HG03457 (cell line): ENCODE measurements around the gene SRRM2.
"Not testable (repeated sequence)": the region's sequence is repeated elsewhere in the genome, so short reads cannot be mapped to it uniquely, and the experiment has no call there.

Experiments used
- ATAC-seq: cut with Tn5 transposase; IDR thresholded peaks from one replicate; pipeline ENCODE4 v1.9.1; 2021; ENCODE audit warnings: moderate number of reproducible peaks; ENCODE audit not compliant: unreplicated experiment

The SRRM2 gene

GRCh38 chr16:2713985-2714774 lies 38.3 kb upstream of the SRRM2 start:
- no peak for ATAC-seq

GRCh38 chr16:2715064-2715463 lies 37.4 kb upstream of the SRRM2 start:
- no peak for ATAC-seq

DNA sequence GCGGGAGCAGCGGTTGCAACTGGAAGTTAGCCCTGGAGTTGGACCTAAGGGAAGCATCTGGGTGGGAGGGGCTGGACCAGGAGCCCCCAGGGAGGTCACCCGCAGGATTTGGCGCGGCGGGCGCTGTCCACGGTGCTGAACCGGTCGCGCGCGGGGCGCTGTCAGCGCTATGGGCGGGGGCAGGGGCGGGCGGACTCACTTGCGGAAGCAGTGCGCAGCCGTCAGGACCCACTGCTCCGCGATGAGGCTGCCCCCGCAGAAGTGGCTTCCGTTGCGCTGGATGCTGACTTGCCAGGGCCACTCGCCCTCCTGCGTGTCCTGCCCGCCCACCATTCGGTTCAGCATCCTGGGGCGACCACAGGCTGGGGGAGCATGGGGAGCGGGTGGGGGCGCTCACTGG lies 36.9 kb upstream of the SRRM2 start:
- ATAC-seq: no peak

DNA sequence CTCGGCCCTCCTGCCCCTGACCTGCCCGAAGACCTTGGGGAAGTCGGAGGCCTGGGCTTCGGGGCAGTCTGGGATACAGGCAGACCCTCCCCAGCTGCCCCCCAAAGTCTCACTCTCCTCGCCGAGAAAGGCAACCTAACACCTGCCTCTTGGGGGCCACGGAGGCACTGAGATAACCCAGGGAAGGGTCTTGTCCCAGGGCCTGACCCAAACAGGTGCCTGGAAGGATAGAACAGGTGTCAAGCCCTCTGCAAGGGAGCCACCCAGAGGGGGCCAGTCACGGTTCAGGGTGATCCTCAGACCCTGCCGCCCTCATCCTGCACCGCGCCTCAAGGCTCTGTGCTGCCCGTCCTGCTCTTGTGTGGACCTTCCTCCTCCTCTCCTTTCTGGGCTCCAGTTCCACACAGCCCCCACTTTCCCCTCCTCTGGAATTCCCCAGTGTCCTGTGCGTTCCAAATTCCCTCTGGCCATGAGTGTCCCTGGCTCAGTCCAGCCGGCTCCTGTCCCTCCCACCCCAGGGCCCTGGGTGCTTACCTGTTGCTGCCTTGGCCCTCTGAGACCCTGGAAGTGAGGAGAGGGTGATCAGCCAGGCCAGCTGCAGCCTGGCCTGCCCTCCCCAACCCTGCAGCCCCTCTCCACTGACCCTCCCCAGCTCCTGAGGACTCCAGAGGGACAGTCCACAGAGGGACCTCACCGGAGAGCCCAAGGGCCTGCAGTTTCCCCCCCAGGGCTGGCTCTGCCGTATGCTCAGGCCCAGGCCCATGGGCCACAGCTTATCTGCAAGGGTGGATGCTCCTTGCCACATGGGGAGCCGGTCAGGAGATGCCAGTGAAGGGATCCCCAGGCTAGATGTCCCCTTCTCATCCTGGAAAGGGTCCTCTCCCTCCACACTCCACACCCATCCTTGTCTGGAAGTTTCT lies 36.2 kb upstream of the SRRM2 start:
- ATAC-seq: no peak

GRCh38 chr16:2716948-2717347 lies 35.5 kb upstream of the SRRM2 start:
- ATAC-seq: no peak

- no peak for ATAC-seq
Measured at GRCh38 chr16:2717383-2718263, 34.8 kb upstream of the SRRM2 start.

DNA sequence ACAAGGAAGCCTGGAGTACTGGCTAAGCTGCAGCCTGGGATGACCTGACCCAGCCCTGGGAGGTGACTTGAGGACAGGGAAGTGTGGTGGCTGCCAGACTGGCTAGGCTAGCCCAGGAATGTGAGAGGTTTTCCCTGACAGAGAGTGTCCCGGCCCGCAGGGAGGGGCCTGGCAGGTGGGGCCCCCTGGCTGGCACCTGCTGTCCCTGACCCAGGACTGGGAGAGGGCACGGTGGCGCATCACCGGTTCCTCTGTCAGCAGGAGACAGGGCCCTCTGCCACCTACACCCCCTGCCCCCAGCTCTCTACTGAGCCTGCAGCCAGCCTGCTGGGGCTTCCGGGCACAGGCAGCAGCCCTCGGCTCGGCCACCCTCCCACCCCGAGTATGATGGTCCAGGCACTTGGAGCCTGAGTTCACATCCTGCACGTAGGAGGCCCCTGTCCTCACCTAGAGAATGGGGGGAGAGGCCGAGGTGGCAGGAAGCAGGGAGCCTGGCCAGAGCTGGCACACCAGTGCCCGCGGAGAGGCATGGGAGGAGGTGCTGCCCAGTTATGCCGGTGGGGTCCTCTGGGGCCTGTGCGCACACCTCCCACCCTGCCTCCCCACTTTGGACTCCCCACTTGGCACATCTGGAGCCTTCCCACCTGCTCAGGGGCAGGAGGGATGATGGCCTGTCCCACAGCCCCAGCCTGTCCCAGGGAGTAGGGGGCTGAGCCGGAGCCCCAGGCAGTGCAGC lies 32.9 kb upstream of the SRRM2 start:
- ATAC-seq: no peak

DNA sequence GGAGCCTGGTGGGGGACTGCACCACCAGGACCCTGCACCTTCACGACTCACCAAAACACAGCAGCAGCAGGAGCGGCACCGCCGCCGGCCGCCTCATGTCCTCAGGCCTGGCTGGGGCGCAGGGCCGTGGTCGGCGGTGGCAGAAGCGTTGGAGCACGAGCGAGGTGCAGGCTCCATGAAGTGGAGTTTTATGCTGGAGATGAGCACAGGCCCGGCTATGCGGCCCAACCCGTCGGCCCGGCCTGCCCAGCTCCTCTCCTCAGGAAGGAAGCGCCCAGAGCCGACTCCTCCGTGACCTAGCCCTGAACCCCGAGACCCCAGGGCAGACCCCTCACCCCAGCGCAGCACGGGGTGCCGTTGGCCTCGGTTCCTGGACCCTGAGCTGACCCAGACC lies 32.4 kb upstream of the SRRM2 start, which contains the start of gene PRSS27:
TSS of gene PRSS27 (minus strand) at position 161 of the 394 bp plus-strand sequence. CDS start at position 97, 64 bp downstream.
- no peak for ATAC-seq

DNA sequence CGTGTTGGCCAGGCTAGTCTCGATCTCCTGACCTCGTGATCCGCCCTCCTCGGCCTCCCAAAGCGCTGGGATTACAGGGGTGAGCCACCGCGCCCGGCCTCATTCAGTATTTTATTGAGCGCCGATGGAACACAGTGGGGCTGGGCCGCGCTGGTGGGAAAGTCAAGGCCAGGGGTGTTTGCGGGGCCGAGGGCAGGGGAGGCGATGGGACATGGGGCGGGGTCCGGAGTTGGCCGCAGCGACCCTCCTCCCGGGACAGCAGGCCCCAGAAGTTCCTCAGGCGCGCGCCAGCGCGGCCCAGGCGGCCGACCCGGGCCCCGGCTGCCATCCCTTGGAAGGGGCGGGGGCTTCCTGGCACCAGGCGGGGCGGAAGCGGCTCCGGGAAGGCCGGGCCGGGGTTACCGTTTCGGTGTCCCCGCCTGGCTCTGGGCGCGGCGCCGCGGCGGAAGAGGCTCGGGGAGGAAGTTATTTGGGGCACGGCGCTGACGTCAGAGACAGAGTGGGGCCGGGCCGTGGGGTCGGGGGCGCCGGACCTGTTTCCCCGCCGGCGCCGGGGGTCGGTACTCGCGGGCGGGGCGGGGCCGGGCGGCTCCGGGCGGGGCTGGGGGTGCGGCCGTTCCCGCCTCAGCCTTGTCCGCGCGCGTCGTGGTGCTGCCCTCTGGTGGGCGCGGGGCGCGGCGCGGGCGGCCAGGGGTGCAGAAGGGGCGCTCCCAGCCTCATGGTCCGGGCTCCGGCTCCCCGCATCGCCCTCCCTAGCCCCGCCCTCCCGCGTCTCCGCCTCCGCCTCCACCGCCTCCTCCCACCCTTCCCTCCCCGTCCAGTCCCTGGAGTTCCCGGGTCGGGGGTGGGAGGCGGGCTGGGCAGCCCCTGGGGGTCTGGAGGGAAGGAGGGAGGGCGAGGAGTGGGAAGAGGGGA lies 31.5 kb upstream of the SRRM2 start:
- peak; percentile 57 for ATAC-seq

DNA sequence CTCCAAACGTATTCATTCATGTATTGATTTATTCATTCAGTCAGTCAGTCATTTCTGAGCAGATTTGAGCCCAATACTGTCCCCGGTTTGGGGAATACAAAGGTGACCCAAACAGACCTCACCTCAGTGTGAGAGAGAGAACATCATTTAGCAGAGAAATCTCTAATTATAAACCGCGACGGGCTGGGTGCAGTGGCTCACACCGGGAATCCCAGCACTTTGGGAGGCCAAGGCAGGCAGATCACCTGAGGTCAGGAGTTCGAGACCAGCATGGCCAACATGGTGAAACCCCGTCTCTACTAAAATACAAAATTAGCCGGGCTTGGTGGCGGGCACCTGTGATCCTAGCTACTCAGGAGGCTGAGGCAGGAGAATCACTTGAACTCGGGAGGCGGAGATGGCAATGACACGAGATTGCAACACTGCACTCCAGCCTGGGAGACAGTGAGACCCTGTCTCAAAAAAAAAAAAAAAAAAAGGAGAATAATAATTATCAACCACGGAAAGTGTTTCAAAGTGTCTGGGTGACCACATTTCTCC lies 30.7 kb upstream of the SRRM2 start:
- ATAC-seq: not testable (repeated sequence)

GRCh38 chr16:2724088-2724676 lies 28.3 kb upstream of the SRRM2 start:
- ATAC-seq: no peak

DNA sequence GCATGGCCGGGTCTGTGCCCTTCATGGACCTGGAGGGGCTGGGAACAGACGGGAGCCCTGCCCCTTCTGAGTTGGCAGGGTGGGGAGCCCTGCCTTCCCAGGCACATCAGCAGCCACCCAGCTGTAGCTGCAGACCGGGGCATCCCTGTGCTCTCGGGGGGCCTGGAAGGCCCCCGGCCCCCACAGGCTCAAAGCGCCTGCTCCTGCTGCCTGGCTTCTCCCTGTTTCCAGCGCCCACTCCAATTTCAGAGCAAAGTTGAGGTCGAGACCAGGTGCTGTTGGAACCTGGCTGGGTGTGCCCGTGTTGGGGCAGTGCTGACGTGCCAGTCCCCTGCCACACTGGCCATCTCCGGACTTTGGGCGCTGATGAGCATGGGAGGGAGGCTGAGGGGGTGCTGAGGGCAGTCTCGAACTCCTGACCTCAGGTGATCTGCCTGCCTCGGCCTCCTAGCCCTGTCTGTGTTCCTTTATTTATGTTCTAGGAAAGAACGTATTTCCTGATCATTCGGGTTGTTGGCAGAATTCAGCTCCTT lies 27.6 kb upstream of the SRRM2 start:
- no peak for ATAC-seq

- no peak for ATAC-seq
Measured at GRCh38 chr16:2726923-2727322, 25.5 kb upstream of the SRRM2 start.

- ATAC-seq: no peak
Measured at GRCh38 chr16:2728034-2728433, 24.4 kb upstream of the SRRM2 start.

GRCh38 chr16:2734844-2735515 lies 17.5 kb upstream of the SRRM2 start:
- ATAC-seq: no peak

DNA sequence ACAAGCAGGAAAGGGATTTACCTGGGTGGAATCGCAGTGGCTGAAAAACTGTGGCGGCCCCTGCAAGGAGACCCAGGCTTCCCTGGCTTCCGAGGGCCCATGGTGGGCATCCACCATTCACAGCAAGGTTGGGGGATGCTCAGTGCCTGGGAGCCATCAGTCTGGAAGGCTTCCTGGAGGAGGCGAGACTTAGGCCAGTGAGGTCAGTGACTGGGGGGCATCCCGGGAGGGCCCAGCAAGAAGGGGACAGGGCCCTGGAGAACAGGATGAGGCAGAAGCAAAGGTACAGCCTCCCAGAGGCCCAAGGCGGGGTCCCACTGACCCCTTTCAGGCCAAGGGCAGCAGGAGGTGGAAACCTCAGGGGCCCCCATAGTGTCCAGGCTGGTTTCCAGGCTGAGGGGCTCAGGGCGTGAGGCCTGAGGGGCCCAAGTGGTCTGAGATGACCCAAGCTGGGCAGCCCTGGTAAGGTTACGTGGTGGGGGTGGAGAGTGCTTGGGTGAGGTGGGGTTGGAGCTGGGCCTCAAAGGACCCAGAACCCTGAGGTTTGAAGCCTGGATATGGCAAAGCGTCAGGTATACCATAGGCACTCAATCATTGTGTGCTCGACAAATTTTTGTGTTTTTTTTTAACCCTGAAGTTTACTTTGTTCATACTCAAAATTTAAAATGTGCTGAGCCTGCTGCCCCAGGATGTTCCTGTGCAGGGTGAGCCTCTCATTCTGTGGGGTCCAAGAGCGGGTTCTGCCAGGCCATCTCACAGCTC lies 15.8 kb upstream of the SRRM2 start:
- no peak for ATAC-seq

DNA sequence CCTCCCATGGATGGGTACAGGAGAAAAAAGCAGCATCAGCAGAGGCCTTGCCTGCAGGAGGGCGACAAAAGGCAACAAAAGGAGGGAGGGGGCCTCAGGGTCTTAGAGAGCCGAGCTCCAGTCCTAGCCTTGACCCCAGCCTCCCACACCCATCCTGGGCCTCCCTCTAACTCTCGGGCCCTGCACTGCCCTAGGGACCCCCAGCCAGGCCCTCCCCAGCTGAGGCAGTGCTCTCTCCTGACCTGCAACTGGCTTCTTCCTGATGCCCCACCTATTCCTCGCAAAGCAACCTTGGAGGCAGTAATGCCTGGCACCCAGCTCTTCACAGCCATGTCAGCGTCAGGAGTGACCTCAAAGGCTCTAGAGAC lies 15.2 kb upstream of the SRRM2 start:
- no peak for ATAC-seq
